ENCODE data around the gene GDPGP1.

GDPGP1 gene

DNA sequence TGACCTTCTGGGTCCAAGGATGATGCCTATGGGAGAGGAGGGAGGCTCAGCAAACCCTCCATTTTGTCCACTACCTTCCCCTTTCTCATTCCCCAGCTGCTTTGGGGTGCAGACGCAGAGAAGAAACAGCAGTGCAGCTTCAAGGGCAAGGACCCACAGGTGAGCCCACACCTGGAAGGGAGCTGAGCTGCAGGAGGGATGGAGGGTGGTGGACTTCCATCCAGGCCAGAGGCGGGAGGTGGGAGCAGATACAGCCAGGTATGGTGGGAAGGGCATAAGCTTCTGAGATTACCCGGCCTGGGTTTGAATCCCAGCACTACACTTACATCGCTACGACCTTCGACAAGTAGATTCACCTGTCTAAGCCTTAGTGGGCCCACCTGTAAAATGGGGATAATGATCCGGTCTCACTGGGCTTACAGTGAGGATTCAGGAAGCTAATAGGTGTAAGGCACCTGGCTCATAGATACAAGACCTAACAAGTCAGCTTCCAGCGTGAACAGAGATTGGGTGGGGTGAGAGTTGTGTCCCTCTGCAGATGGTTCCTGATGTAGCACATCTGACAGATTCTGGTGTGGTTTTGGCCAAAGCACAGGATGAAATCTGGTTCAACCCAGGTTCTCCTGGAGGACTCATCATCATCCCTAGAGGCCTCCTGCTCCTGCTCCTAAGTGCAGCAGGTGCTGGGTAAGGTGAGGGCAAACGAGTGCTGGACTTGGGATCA is 16.2 kb upstream of the GDPGP1 start:
- in situ Hi-C loops (cut with MboI; ENCODE audit: low sequenced_read_pairs, unreplicated experiment) = loop anchor here (5.0 kb wide), 1 partner anchor 66 kb away; no protein-coding TSS in a partner anchor
- TF ChIP-seq, protein P1, sequence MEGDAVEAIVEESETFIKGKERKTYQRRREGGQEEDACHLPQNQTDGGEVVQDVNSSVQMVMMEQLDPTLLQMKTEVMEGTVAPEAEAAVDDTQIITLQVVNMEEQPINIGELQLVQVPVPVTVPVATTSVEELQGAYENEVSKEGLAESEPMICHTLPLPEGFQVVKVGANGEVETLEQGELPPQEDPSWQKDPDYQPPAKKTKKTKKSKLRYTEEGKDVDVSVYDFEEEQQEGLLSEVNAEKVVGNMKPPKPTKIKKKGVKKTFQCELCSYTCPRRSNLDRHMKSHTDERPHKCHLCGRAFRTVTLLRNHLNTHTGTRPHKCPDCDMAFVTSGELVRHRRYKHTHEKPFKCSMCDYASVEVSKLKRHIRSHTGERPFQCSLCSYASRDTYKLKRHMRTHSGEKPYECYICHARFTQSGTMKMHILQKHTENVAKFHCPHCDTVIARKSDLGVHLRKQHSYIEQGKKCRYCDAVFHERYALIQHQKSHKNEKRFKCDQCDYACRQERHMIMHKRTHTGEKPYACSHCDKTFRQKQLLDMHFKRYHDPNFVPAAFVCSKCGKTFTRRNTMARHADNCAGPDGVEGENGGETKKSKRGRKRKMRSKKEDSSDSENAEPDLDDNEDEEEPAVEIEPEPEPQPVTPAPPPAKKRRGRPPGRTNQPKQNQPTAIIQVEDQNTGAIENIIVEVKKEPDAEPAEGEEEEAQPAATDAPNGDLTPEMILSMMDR (IDR thresholded peaks at IDR 0.05; ENCODE audit: borderline replicate concordance, control extremely low read depth, extremely low read depth, insufficient read depth, missing control alignments) = no peak
- no peak for DNase-seq (ENCODE audit: low spot score)

DNA sequence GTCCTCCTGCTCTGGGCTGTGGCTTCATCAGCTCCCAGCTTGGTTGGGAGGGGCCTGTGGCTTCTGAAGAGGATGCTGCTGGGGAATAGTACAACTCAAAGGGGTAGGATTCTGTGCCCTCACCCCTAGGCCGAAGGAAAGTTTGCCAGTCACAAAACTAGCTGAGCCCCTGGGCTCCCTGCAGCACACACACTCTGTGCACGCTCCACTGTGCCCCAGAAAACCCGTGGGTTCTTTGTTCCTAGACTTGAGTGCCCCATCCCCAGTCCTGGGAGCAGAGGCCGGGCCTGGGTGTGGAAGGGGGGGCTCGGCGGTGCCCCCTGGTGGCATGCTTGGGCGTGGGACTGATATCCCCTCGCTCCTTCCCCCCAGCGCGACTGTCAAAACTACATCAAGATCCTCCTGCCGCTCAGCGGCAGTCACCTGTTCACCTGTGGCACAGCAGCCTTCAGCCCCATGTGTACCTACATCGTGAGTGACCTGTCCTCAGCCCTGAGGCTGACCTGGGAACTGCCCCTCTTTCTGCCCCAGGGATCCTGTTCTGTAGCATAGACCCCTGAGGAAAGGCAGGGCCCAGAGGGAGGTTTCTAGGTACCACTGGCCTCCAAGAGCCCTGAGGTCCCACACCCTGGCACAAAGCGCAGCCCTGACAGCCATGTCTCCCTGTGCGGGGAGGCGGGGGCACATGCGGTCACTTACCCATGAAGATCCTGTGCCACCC is 14.4 kb upstream of the GDPGP1 start:
- in situ Hi-C loops (cut with MboI; ENCODE audit: low sequenced_read_pairs, unreplicated experiment) = loop anchor here (5.0 kb wide), 1 partner anchor 67 kb away; no protein-coding TSS in a partner anchor
- DNase-seq (ENCODE audit: low spot score) = peak; percentile 78
- TF ChIP-seq, protein P1 (IDR thresholded peaks at IDR 0.05; ENCODE audit: borderline replicate concordance, control extremely low read depth, extremely low read depth, insufficient read depth, missing control alignments) = peak; percentile 65

- in situ Hi-C loops (cut with MboI; ENCODE audit: low sequenced_read_pairs, unreplicated experiment) = no loop called here
- DNase-seq (ENCODE audit: low spot score) = peak; percentile 82
- TF ChIP-seq, protein P1 (IDR thresholded peaks at IDR 0.05; ENCODE audit: borderline replicate concordance, control extremely low read depth, extremely low read depth, insufficient read depth, missing control alignments) = peak; percentile 74
These were observed 12.6 kb upstream of the GDPGP1 start for GRCh38 chr15:90221246-90221900.

DNA sequence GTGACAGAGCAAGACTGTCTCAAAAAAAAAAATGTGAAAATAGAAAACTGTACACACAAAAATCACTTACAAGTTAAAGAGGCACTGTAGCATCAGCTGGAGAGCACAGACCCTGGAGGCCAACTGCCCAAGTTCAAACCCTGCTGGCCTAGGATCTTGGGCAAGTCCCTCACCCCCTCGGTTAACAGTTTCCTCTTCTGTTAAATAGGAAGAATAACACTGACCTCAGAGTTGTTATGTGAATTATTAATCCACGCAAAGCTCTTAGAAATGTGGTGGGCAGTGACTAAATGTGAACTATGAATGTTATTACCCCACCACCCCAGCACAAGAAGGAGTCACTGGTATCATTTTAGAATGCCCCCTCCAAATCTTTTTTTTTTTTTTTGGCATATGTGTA is 11.5 kb upstream of the GDPGP1 start:
- in situ Hi-C loops (cut with MboI; ENCODE audit: low sequenced_read_pairs, unreplicated experiment) = no loop called here
- DNase-seq (ENCODE audit: low spot score) = no peak
- TF ChIP-seq, protein P1 (IDR thresholded peaks at IDR 0.05; ENCODE audit: borderline replicate concordance, control extremely low read depth, extremely low read depth, insufficient read depth, missing control alignments) = no peak

GRCh38 chr15:90223441-90224165 is 10.4 kb upstream of the GDPGP1 start:
- DNase-seq (ENCODE audit: low spot score) = no peak
- TF ChIP-seq, protein P1 (IDR thresholded peaks at IDR 0.05; ENCODE audit: borderline replicate concordance, control extremely low read depth, extremely low read depth, insufficient read depth, missing control alignments) = no peak
- in situ Hi-C loops (cut with MboI; ENCODE audit: low sequenced_read_pairs, unreplicated experiment) = no loop called here

GRCh38 chr15:90225047-90225446 is 9.0 kb upstream of the GDPGP1 start:
- in situ Hi-C loops (cut with MboI; ENCODE audit: low sequenced_read_pairs, unreplicated experiment) = no loop called here
- no peak for DNase-seq (ENCODE audit: low spot score)
- TF ChIP-seq, protein P1 (IDR thresholded peaks at IDR 0.05; ENCODE audit: borderline replicate concordance, control extremely low read depth, extremely low read depth, insufficient read depth, missing control alignments) = no peak

Data from GM13976 (cell line).